Endothelial cell of umbilical vein (primary cell): ENCODE results near the gene TPST1. TPM values are rescaled to one million over a fixed set of nuclear protein-coding genes. Genes with fewer than 3 reads are reported as not detected.

Experiments
- BruUV-seq: library from RNA; stranded (reverse); fragments of 400-500 nt; replicated peaks from 2 replicates; lab custom pipeline; 2021; lab: Mats Ljungman, UMichigan
- CTCF ChIA-PET: fragments of 300-600, 350-600 bp; sonication (Branson Sonifier 250); formaldehyde crosslinking; loops from one replicate; lab custom pipeline; 2021; ENCODE audit warnings: antibody characterized with exemption, inconsistent platforms; lab: Charles Lee
- POLR2A ChIA-PET: fragments of 300-600, 350-600 bp; sonication (Branson Sonifier 250); formaldehyde crosslinking; loops from one replicate; lab custom pipeline; 2021; ENCODE audit warnings: antibody characterized with exemption, inconsistent platforms; lab: Charles Lee
- DNase-seq: peaks from one replicate; pipeline ENCODE4 v3.0.0-alpha.2; 2011; ENCODE audit warnings: low read depth, low spot score
- FAIRE-seq: peaks from 2 replicates; lab custom pipeline; 2011; peaks lifted over from hg19 to GRCh38; lab: Jason Lieb, UNC
- H2AFZ ChIP-seq: 2 replicates; pipeline ENCODE4 v1.6.0; 2012; ENCODE audit warnings: low read depth, low read length, control low read depth, inconsistent platforms
- H3K27ac ChIP-seq: 2 replicates; pipeline ENCODE4 v1.5.1; 2011; ENCODE audit warnings: low read depth, mild to moderate bottlenecking, control low read depth, low read length, moderate library complexity; ENCODE audit not compliant: insufficient read depth
- H3K27me3 ChIP-seq, 2 experiments: 2 replicates each; pipeline versions ENCODE4 v1.6.0 to v1.6.1; 2011; ENCODE audit warnings: low read length in 2 of 2, mixed read lengths in 1 of 2; ENCODE audit not compliant: control insufficient read depth in 2 of 2, insufficient read depth in 2 of 2
- H3K36me3 ChIP-seq, 2 experiments: 2 replicates in 1 of 2; 3 replicates in 1 of 2; pipeline ENCODE4 v1.5.1; 2011; ENCODE audit warnings: low read length in 2 of 2, mild to moderate bottlenecking in 1 of 2, moderate library complexity in 1 of 2; ENCODE audit not compliant: control insufficient read depth in 2 of 2, insufficient read depth in 2 of 2; ENCODE audit errors: extremely low read depth in 1 of 2
- H3K4me1 ChIP-seq: 3 replicates; pipeline ENCODE4 v1.5.1; 2011; ENCODE audit warnings: mild to moderate bottlenecking, low read length; ENCODE audit not compliant: control insufficient read depth, insufficient read depth; ENCODE audit errors: extremely low read depth
- H3K4me2 ChIP-seq: 2 replicates; pipeline ENCODE4 v1.6.1; 2011; ENCODE audit warnings: low read length, control low read depth, mixed read lengths; ENCODE audit not compliant: insufficient read depth
- H3K4me3 ChIP-seq, 3 experiments: fragments of 200-600 bp in 1 of 3; sonication (generic), shearing (Covaris generic) in 1 of 3; replicated peaks in 1 of 3; 2 replicates each; pipeline ENCODE4 v1.5.1; 2011 to 2016; ENCODE audit warnings: control low read depth in 3 of 3, low read length in 3 of 3, mild to moderate bottlenecking in 2 of 3, inconsistent platforms in 1 of 3, low read depth in 1 of 3, moderate library complexity in 1 of 3; ENCODE audit not compliant: insufficient read depth in 1 of 3
- H3K79me2 ChIP-seq: 2 replicates; pipeline ENCODE4 v1.6.0; 2012; ENCODE audit warnings: low read length, inconsistent platforms; ENCODE audit not compliant: control insufficient read depth, insufficient read depth
- H3K9ac ChIP-seq: replicated peaks from 2 replicates; pipeline ENCODE3; 2011; ENCODE audit warnings: low read length, control low read depth; ENCODE audit not compliant: insufficient read depth; ENCODE audit errors: extremely low read depth
- H3K9me1 ChIP-seq: replicated peaks from 3 replicates; pipeline ENCODE4 v1.6.0; 2011; ENCODE audit warnings: mild to moderate bottlenecking, low read length; ENCODE audit not compliant: control insufficient read depth, insufficient read depth; ENCODE audit errors: extremely low read depth
- H3K9me3 ChIP-seq: replicated peaks from 2 replicates; pipeline ENCODE4 v1.5.1; 2012; ENCODE audit warnings: low read length, inconsistent platforms; ENCODE audit not compliant: control insufficient read depth, insufficient read depth
- H4K20me1 ChIP-seq: replicated peaks from 2 replicates; pipeline ENCODE3; 2011; ENCODE audit warnings: mild to moderate bottlenecking, low read length; ENCODE audit not compliant: control insufficient read depth, insufficient read depth; ENCODE audit errors: extremely low read depth
- EZH2 ChIP-seq: IDR thresholded peaks from 2 replicates; pipeline ENCODE4 v1.6.1; 2012; ENCODE audit warnings: borderline replicate concordance, low read depth, mild to moderate bottlenecking, moderate library complexity, low read length, inconsistent platforms; ENCODE audit not compliant: severe bottlenecking
- FOS ChIP-seq: IDR thresholded peaks from 2 replicates; pipeline ENCODE4 v1.6.1; 2011; ENCODE audit warnings: mild to moderate bottlenecking, low read length, moderate library complexity, borderline replicate concordance; ENCODE audit not compliant: insufficient read depth
- GATA2 ChIP-seq: IDR thresholded peaks from 2 replicates; pipeline ENCODE4 v1.7.0; 2011; ENCODE audit warnings: low read depth, mild to moderate bottlenecking, moderate library complexity, mixed read lengths, low read length; ENCODE audit not compliant: insufficient read length, insufficient read depth
- JUN ChIP-seq: IDR thresholded peaks from 2 replicates; pipeline ENCODE4 v1.6.1; 2011; ENCODE audit warnings: borderline replicate concordance, low read depth; ENCODE audit not compliant: insufficient read length, insufficient read depth
- MYC ChIP-seq: IDR thresholded peaks from one replicate; pipeline ENCODE4 v1.6.1; 2011; ENCODE audit warnings: mild to moderate bottlenecking, low read depth, low read length
- POLR2A ChIP-seq: IDR thresholded peaks from 2 replicates; pipeline ENCODE4 v1.6.1; 2012; ENCODE audit warnings: low read depth, mild to moderate bottlenecking, control low read depth, low read length
- POLR2AphosphoS5 ChIP-seq: IDR thresholded peaks from 2 replicates; pipeline ENCODE4 v1.6.1; 2012; ENCODE audit warnings: low read depth, mild to moderate bottlenecking, control low read depth, low read length, moderate library complexity; ENCODE audit not compliant: insufficient read depth
- dilution Hi-C: fragments of 300-500 bp; cut with MboI; formaldehyde crosslinking; loops from one replicate; pipeline ENCODE4 v1.15.0; 2019; ENCODE audit warnings: low sequenced_read_pairs; ENCODE audit not compliant: extremely low pct_ligation_motif_present
- intact Hi-C: fragments of 100-400 bp; cut with micrococcal nuclease; formaldehyde crosslinking; loops from one replicate; pipeline ENCODE4 v1.10.0; 2022
- polyA plus RNA-seq, 4 experiments: library from polyadenylated mRNA; depleted of rRNA in 3 of 4; stranded (reverse) in 3 of 4; unstranded in 1 of 4; fragments of >200 nt; gene quantifications; 2 replicates each; pipeline versions ENCODE4 v1.2.1 to v1.2.3, GENCODE V29; 2011 to 2012; ENCODE audit warnings: missing spikeins in 1 of 4
- total RNA-seq: library from RNA; stranded (reverse); gene quantifications from 2 replicates; pipeline ENCODE4 v1.2.3, GENCODE V29; 2021
- TF ChIP-seq, protein P1 (sequence below), 2 donors: IDR thresholded peaks; 1 replicate in 1 of 2; 2 replicates in 1 of 2; pipeline ENCODE4 v1.5.1; 2011; ENCODE audit warnings: low read length in 2 of 2, mild to moderate bottlenecking in 2 of 2, moderate library complexity in 2 of 2, control low read depth in 1 of 2, inconsistent platforms in 1 of 2, low read depth in 1 of 2; ENCODE audit not compliant: insufficient read depth in 1 of 2; ENCODE audit errors: extremely low read depth in 1 of 2
- TF ChIP-seq, protein P2 (sequence below): IDR thresholded peaks from 2 replicates; pipeline ENCODE4 v1.6.1; 2011; ENCODE audit not compliant: insufficient read depth, insufficient read length

The TPST1 gene
- total and polyA plus RNA-seq, 2 donors (not counting 3 experiments of a cell fraction or from before 2014, with no cell fraction given), result 18.7 to 21.0 TPM

DNA sequence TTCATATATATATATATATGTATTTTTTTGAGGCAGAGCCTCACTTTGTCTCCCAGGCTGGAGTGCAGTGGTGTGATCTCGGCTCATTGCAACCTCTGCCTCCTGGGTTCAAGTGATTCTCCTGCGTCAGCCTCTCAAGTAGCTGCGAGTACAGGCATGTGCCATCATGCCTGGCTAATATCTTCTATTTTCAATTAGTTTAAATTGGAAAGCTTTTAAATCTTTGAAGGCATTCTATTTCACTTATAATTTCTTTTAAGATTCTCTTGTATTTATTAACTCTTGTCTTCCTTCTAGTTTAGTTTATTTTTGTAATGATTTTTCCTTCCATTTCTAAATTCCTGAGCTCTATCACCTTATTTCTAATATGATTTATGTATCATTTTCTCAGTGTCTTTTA lies 71.2 kb downstream of the TPST1 start:
- DNase-seq, result no peak
- no peaks in the 10 kb centered on the region for H3K9me1 ChIP-seq
- BruUV-seq, result no TSS peak
- peaks cover 9% of the 10 kb centered on the region for H3K79me2 ChIP-seq
- H2AFZ ChIP-seq, result no peak overlapping the region
- dilution Hi-C loops (no loop called here), intact Hi-C loops (no loop called here)
- CTCF ChIA-PET, result interaction anchor here (1.3 kb wide), 1 partner anchor 9 kb away, joined by 3 read pairs; no protein-coding TSS in a partner anchor
- H3K36me3 ChIP-seq, result no peaks in the 10 kb centered on the region
- H3K9me3 ChIP-seq, result no peaks in the 10 kb centered on the region
- H3K4me2 ChIP-seq, result no peak overlapping the region
- no peak for FAIRE-seq
- no peak overlapping the region for H3K4me3 ChIP-seq
- POLR2A ChIA-PET, result interaction anchor here (0.7 kb wide), 1 partner anchor 447 kb away, joined by 3 read pairs; no protein-coding TSS in a partner anchor
- H3K27me3 ChIP-seq, result no peaks in the 10 kb centered on the region
- H4K20me1 ChIP-seq, result no peaks in the 10 kb centered on the region
- H3K27ac ChIP-seq, result no peak overlapping the region
- peaks cover 5% of the 10 kb centered on the region for H3K4me1 ChIP-seq
- TF ChIP-seq EZH2, result no peak
- TF ChIP-seq, protein P1, sequence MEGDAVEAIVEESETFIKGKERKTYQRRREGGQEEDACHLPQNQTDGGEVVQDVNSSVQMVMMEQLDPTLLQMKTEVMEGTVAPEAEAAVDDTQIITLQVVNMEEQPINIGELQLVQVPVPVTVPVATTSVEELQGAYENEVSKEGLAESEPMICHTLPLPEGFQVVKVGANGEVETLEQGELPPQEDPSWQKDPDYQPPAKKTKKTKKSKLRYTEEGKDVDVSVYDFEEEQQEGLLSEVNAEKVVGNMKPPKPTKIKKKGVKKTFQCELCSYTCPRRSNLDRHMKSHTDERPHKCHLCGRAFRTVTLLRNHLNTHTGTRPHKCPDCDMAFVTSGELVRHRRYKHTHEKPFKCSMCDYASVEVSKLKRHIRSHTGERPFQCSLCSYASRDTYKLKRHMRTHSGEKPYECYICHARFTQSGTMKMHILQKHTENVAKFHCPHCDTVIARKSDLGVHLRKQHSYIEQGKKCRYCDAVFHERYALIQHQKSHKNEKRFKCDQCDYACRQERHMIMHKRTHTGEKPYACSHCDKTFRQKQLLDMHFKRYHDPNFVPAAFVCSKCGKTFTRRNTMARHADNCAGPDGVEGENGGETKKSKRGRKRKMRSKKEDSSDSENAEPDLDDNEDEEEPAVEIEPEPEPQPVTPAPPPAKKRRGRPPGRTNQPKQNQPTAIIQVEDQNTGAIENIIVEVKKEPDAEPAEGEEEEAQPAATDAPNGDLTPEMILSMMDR (IDR thresholded peaks at IDR 0.05; ENCODE audit: extremely low read depth in 1 of 2, insufficient read depth in 1 of 2, low read depth in 1 of 2, low read length in 2 of 2), result no peak
- TF ChIP-seq, protein P2, sequence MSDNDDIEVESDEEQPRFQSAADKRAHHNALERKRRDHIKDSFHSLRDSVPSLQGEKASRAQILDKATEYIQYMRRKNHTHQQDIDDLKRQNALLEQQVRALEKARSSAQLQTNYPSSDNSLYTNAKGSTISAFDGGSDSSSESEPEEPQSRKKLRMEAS, result no peak
- TF ChIP-seq JUN, result no peak
- TF ChIP-seq GATA2, result no peak
- no peak for TF ChIP-seq POLR2A
- no peak for TF ChIP-seq FOS
- no peak for TF ChIP-seq POLR2AphosphoS5
- TF ChIP-seq MYC, result no peak
- H3K9ac ChIP-seq, result no peak overlapping the region
